CD4-positive, alpha-beta memory T cell (primary cell): Measurements from ENCODE around the gene ZNF823. TPM values are rescaled to one million over a fixed set of nuclear protein-coding genes. Genes with fewer than 3 reads are reported as not detected.

ENCODE experiments used
- polyA plus RNA-seq, 2 donors: library from polyadenylated mRNA; unstranded; fragments of 300-500 nt; fragmentation: Illumina TruSeq; gene quantifications; one replicate each; pipeline ENCODE4 v1.2.3, GENCODE V29; 2021
- total RNA-seq, 2 experiments: library from RNA; stranded (reverse); gene quantifications; one replicate each; pipeline ENCODE4 v1.2.3, GENCODE V29; 2021

The ZNF823 gene
- total and polyA plus RNA-seq, 4 experiments from 2014 or later, result 0.92 to 5.4 (median 4.9) TPM

Other genes starting within 250 kb of the ZNF823 start
- gene ZNF653, start 233.1 kb downstream of the ZNF823 start, total RNA-seq, result 10 to 100 TPM; 24.1 to 24.7 TPM
- gene ZNF653, start 233.1 kb downstream of the ZNF823 start, polyA plus RNA-seq, result 1 to 10 TPM; 2.0 to 2.9 TPM
- 10 to 100 TPM; 39.5 to 46.2 TPM for gene ECSIT, start 209.8 kb downstream of the ZNF823 start, total RNA-seq
- gene ECSIT, start 209.8 kb downstream of the ZNF823 start, polyA plus RNA-seq, result 10 to 100 TPM; 27.3 to 35.0 TPM
- gene CNN1, start 200.1 kb downstream of the ZNF823 start, total RNA-seq, result not detected
- not detected for gene CNN1, start 200.1 kb downstream of the ZNF823 start, polyA plus RNA-seq
- 10 to 100 TPM; 46.0 to 48.5 TPM for gene ELOF1, start 179.7 kb downstream of the ZNF823 start, total RNA-seq
- gene ELOF1, start 179.7 kb downstream of the ZNF823 start, polyA plus RNA-seq, result 10 to 100 TPM; 93.1 to 96.1 TPM
- 10 to 100 TPM; 26.8 to 30.3 TPM for gene ACP5, start 161.3 kb downstream of the ZNF823 start, total RNA-seq
- gene ACP5, start 161.3 kb downstream of the ZNF823 start, polyA plus RNA-seq, result 10 to 100 TPM; 16.9 to 23.8 TPM
- gene ZNF627, start 141.5 kb downstream of the ZNF823 start, total RNA-seq, result 10 to 100 TPM; 11.5 to 12.6 TPM
- 10 to 100 TPM in 1 of 2 donors, 1 to 10 TPM in 1; 6.8 to 10.3 TPM for gene ZNF627, start 141.5 kb downstream of the ZNF823 start, polyA plus RNA-seq
- 10 to 100 TPM; 19.6 to 21.5 TPM for gene ZNF441, start 28.1 kb upstream of the ZNF823 start, total RNA-seq
- gene ZNF441, start 28.1 kb upstream of the ZNF823 start, polyA plus RNA-seq, result 1 to 10 TPM; 2.3 to 6.3 TPM
- gene ZNF491, start 59.6 kb upstream of the ZNF823 start, total RNA-seq, result 1 to 10 TPM; 2.0 to 3.0 TPM
- gene ZNF491, start 59.6 kb upstream of the ZNF823 start, polyA plus RNA-seq, result under 1 TPM in 1 of 2 donors, not detected in 1; 0.34 TPM
- gene ZNF440, start 75.3 kb upstream of the ZNF823 start, total RNA-seq, result 10 to 100 TPM; 18.0 to 18.5 TPM
- gene ZNF440, start 75.3 kb upstream of the ZNF823 start, polyA plus RNA-seq, result 1 to 10 TPM; 1.8 to 3.7 TPM
- gene ZNF439, start 109.8 kb upstream of the ZNF823 start, total RNA-seq, result 10 to 100 TPM; 16.9 to 17.7 TPM
- 1 to 10 TPM in 1 of 2 donors, under 1 TPM in 1; 0.72 to 5.6 TPM for gene ZNF439, start 109.8 kb upstream of the ZNF823 start, polyA plus RNA-seq
- 1 to 10 TPM; 7.5 to 8.5 TPM for gene ZNF69, start 148.8 kb upstream of the ZNF823 start, total RNA-seq
- 1 to 10 TPM in 1 of 2 donors, under 1 TPM in 1; 0.57 to 3.1 TPM for gene ZNF69, start 148.8 kb upstream of the ZNF823 start, polyA plus RNA-seq
- 10 to 100 TPM; 24.9 to 25.6 TPM for gene ZNF700, start 186.2 kb upstream of the ZNF823 start, total RNA-seq
- gene ZNF700, start 186.2 kb upstream of the ZNF823 start, polyA plus RNA-seq, result 1 to 10 TPM; 3.2 to 5.6 TPM
- gene ZNF763, start 226.1 kb upstream of the ZNF823 start, total RNA-seq, result 10 to 100 TPM; 14.3 to 16.4 TPM
- 1 to 10 TPM; 2.6 to 3.7 TPM for gene ZNF763, start 226.1 kb upstream of the ZNF823 start, polyA plus RNA-seq